ENCODE data around the gene TMEM89.

GRCh38 chr3:48650723-48651122 is 29.2 kb upstream of the TMEM89 start:
- TF ChIP-seq CTCF (IDR thresholded peaks at IDR 0.05) (no peak), EP300 (IDR thresholded peaks at IDR 0.05) (no peak), POLR2A (IDR thresholded peaks at IDR 0.05) (no peak)
